HEK293 (cell line): ENCODE measurements around the gene NDUFS1.

Source experiments
- CTCF ChIA-PET: fragments of 350-600 bp; formaldehyde crosslinking; extraction: SDS; loops from one replicate; lab custom pipeline; 2021; ENCODE audit warnings: antibody characterized with exemption; lab: Yijun Ruan, JAX
- POLR2A ChIA-PET: fragments of 300-600 bp; formaldehyde crosslinking; extraction: SDS; loops from one replicate; lab custom pipeline; 2020; ENCODE audit warnings: antibody characterized with exemption, inconsistent platforms; lab: Yijun Ruan, JAX
- H3K27ac ChIP-seq: fragments of 200-500 bp; sonication (Bioruptor generic); 2 replicates; pipeline ENCODE4 v1.5.1; 2014; ENCODE audit warnings: low read depth, low read length, control low read depth, inconsistent platforms; ENCODE audit errors: extremely low read depth
- H3K36me3 ChIP-seq, 2 experiments: fragments of 200-500 bp in 1 of 2; sonication (Bioruptor generic) in 1 of 2; 1 replicate in 1 of 2; 2 replicates in 1 of 2; pipeline ENCODE4 v1.5.1; 2014 to 2017; ENCODE audit warnings: inconsistent platforms in 2 of 2, low read length in 2 of 2; ENCODE audit not compliant: control insufficient read depth in 2 of 2, insufficient read depth in 1 of 2
- H3K4me1 ChIP-seq: fragments of 200-500 bp; sonication (Bioruptor generic); 2 replicates; pipeline ENCODE4 v1.5.1; 2014; ENCODE audit warnings: mild to moderate bottlenecking, low read length, inconsistent platforms; ENCODE audit not compliant: control insufficient read depth, insufficient read depth
- H3K4me3 ChIP-seq: 2 replicates; pipeline ENCODE4 v1.5.1; 2011; ENCODE audit warnings: low read depth, mild to moderate bottlenecking, control low read depth, low read length, moderate library complexity
- H3K9me3 ChIP-seq: fragments of 200-500 bp; sonication (Bioruptor generic); 2 replicates; pipeline ENCODE4 v1.5.1; 2014; ENCODE audit warnings: low read depth, low read length, inconsistent platforms; ENCODE audit not compliant: control insufficient read depth, insufficient read depth
- GLIS2 ChIP-seq: fragments of 450-650 bp; formaldehyde crosslinking; IDR thresholded peaks from 2 replicates; pipeline ENCODE4 v1.5.1; 2016; ENCODE audit warnings: missing biosample characterization, missing genetic modification characterization
- KLF9 ChIP-seq: fragments of 450-650 bp; formaldehyde crosslinking; IDR thresholded peaks from 2 replicates; pipeline ENCODE4 v1.5.1; 2016; ENCODE audit warnings: missing biosample characterization, missing genetic modification characterization, low read depth
- PATZ1 ChIP-seq: fragments of 450-650 bp; formaldehyde crosslinking; IDR thresholded peaks from 2 replicates; pipeline ENCODE4 v1.5.1; 2016; ENCODE audit warnings: missing biosample characterization, missing genetic modification characterization
- PRDM2 ChIP-seq: fragments of 450-650 bp; formaldehyde crosslinking; IDR thresholded peaks from 2 replicates; pipeline ENCODE4 v1.5.1; 2016; ENCODE audit warnings: missing biosample characterization, missing genetic modification characterization, borderline replicate concordance
- SALL2 ChIP-seq: fragments of 450-650 bp; formaldehyde crosslinking; IDR thresholded peaks from 2 replicates; pipeline ENCODE4 v1.5.0; 2017; ENCODE audit warnings: missing biosample characterization, mild to moderate bottlenecking, missing genetic modification characterization, borderline replicate concordance
- SP2 ChIP-seq: fragments of 450-650 bp; formaldehyde crosslinking; IDR thresholded peaks from 2 replicates; pipeline ENCODE4 v1.5.1; 2016; ENCODE audit warnings: missing biosample characterization, missing genetic modification characterization
- SP7 ChIP-seq: fragments of 450-650 bp; formaldehyde crosslinking; IDR thresholded peaks from 2 replicates; pipeline ENCODE4 v1.5.1; 2016; ENCODE audit warnings: missing biosample characterization, missing genetic modification characterization
- ZBTB6 ChIP-seq: fragments of 450-650 bp; formaldehyde crosslinking; IDR thresholded peaks from 2 replicates; pipeline ENCODE4 v1.5.1; 2017; ENCODE audit warnings: missing biosample characterization, missing genetic modification characterization
- ZBTB8A ChIP-seq: fragments of 450-650 bp; formaldehyde crosslinking; IDR thresholded peaks from 2 replicates; pipeline ENCODE4 v1.5.1; 2016; ENCODE audit warnings: missing biosample characterization, missing genetic modification characterization
- ZFP3 ChIP-seq: fragments of 450-650 bp; formaldehyde crosslinking; IDR thresholded peaks from 2 replicates; pipeline ENCODE4 v1.5.1; 2016; ENCODE audit warnings: low read depth, missing biosample characterization, missing genetic modification characterization
- ZNF10 ChIP-seq: fragments of 450-650 bp; formaldehyde crosslinking; IDR thresholded peaks from 2 replicates; pipeline ENCODE4 v1.5.1; 2017; ENCODE audit warnings: missing biosample characterization, missing genetic modification characterization
- ZNF146 ChIP-seq: fragments of 450-650 bp; formaldehyde crosslinking; IDR thresholded peaks from 2 replicates; pipeline ENCODE4 v1.5.1; 2016; ENCODE audit warnings: missing biosample characterization, missing genetic modification characterization
- ZNF155 ChIP-seq: fragments of 450-650 bp; formaldehyde crosslinking; IDR thresholded peaks from 2 replicates; pipeline ENCODE4 v1.5.1; 2016; ENCODE audit warnings: missing biosample characterization, missing genetic modification characterization
- ZNF24 ChIP-seq: fragments of 450-650 bp; formaldehyde crosslinking; IDR thresholded peaks from 2 replicates; pipeline ENCODE4 v1.5.1; 2016; ENCODE audit warnings: missing biosample characterization, missing genetic modification characterization
- ZNF335 ChIP-seq: fragments of 450-650 bp; formaldehyde crosslinking; conservative IDR thresholded peaks from 2 replicates; pipeline ENCODE4 v1.5.1; 2016; ENCODE audit warnings: missing biosample characterization, missing genetic modification characterization
- ZNF354C ChIP-seq: fragments of 450-650 bp; formaldehyde crosslinking; IDR thresholded peaks from 2 replicates; pipeline ENCODE4 v1.5.1; 2016; ENCODE audit warnings: missing biosample characterization, missing genetic modification characterization, low read depth, borderline replicate concordance
- ZNF398 ChIP-seq: fragments of 450-650 bp; formaldehyde crosslinking; IDR thresholded peaks from 2 replicates; pipeline ENCODE4 v1.5.1; 2017; ENCODE audit warnings: missing biosample characterization, missing genetic modification characterization
- ZNF433 ChIP-seq: fragments of 450-650 bp; formaldehyde crosslinking; IDR thresholded peaks from 2 replicates; pipeline ENCODE4 v1.5.1; 2016; ENCODE audit warnings: missing biosample characterization, missing genetic modification characterization, low read depth
- ZNF510 ChIP-seq: fragments of 450-650 bp; formaldehyde crosslinking; IDR thresholded peaks from 2 replicates; pipeline ENCODE4 v1.5.1; 2018; ENCODE audit warnings: mild to moderate bottlenecking, missing genetic modification characterization, missing biosample characterization; ENCODE audit not compliant: insufficient replicate concordance
- ZNF561 ChIP-seq: fragments of 450-650 bp; IDR thresholded peaks from 2 replicates; pipeline ENCODE4 v1.5.1; 2018; ENCODE audit warnings: missing biosample characterization, missing genetic modification characterization, borderline replicate concordance
- ZNF624 ChIP-seq: fragments of 450-650 bp; formaldehyde crosslinking; IDR thresholded peaks from 2 replicates; pipeline ENCODE4 v1.5.1; 2017; ENCODE audit warnings: missing biosample characterization, missing genetic modification characterization
- ZNF707 ChIP-seq: fragments of 450-650 bp; formaldehyde crosslinking; IDR thresholded peaks from 2 replicates; pipeline ENCODE4 v1.5.1; 2016; ENCODE audit warnings: missing biosample characterization, missing genetic modification characterization
- ZNF792 ChIP-seq: fragments of 450-650 bp; formaldehyde crosslinking; IDR thresholded peaks from 2 replicates; pipeline ENCODE4 v1.5.1; 2016; ENCODE audit warnings: missing biosample characterization, missing genetic modification characterization
- ZSCAN30 ChIP-seq: fragments of 450-650 bp; IDR thresholded peaks from 2 replicates; pipeline ENCODE4 v1.5.1; 2018; ENCODE audit warnings: missing biosample characterization, mild to moderate bottlenecking, missing genetic modification characterization, moderate library complexity

The NDUFS1 gene

GRCh38 chr2:206198677-206199076 lies 39.4 kb upstream of the NDUFS1 start:
- H3K36me3 ChIP-seq, result no peaks in the 10 kb centered on the region
- POLR2A ChIA-PET, result no interaction called here
- CTCF ChIA-PET, result no interaction called here

GRCh38 chr2:206193671-206194357 lies 34.6 kb upstream of the NDUFS1 start:
- H3K4me1 ChIP-seq, result no peaks in the 10 kb centered on the region; the same call in 1 of the 2 replicates
- H3K4me3 ChIP-seq, result no peak overlapping the region
- H3K27ac ChIP-seq, result no peak overlapping the region
- no peak for TF ChIP-seq ZNF155
- no peak for TF ChIP-seq ZBTB8A (tag by site-specific recombination)
- no peak for TF ChIP-seq ZNF624
- TF ChIP-seq ZBTB6 (tag by site-specific recombination), result no peak
- no peak for TF ChIP-seq ZFP3 (tag by site-specific recombination)
- TF ChIP-seq SP7 (tag by site-specific recombination), result no peak
- no peak for TF ChIP-seq ZNF433 (tag by site-specific recombination)
- TF ChIP-seq ZNF561, result no peak
- TF ChIP-seq SP2 (tag by site-specific recombination), result no peak
- no peak for TF ChIP-seq ZNF510 (tag by site-specific recombination)
- TF ChIP-seq KLF9 (tag by site-specific recombination), result no peak
- TF ChIP-seq PRDM2, result no peak
- TF ChIP-seq GLIS2 (tag by site-specific recombination), result no peak
- no peak for TF ChIP-seq ZNF146 (tag by site-specific recombination)
- H3K36me3 ChIP-seq, result no peaks in the 10 kb centered on the region
- ChIA-PET POLR2A (no interaction called here), CTCF (no interaction called here)
- no peaks in the 10 kb centered on the region for H3K9me3 ChIP-seq

More at GRCh38 chr2:206198677-206199076, 39.4 kb upstream of the NDUFS1 start:
- TF ChIP-seq ZNF792 (tag by site-specific recombination), result no peak
- TF ChIP-seq PATZ1, result no peak
- no peak for TF ChIP-seq ZNF354C (tag by site-specific recombination)
- no peak for TF ChIP-seq ZSCAN30 (tag by site-specific recombination)
- TF ChIP-seq ZNF10 (tag by site-specific recombination), result no peak
- no peak for TF ChIP-seq ZNF24 (tag by site-specific recombination)
- no peak for TF ChIP-seq SALL2 (tag by site-specific recombination)
- no peak for TF ChIP-seq ZNF707 (tag by site-specific recombination)
- no peak for TF ChIP-seq ZNF398
- TF ChIP-seq ZNF335 (tag by site-specific recombination), result no peak
- no peak for TF ChIP-seq ZBTB8A (tag by site-specific recombination)
- no peaks in the 10 kb centered on the region; the same call in 1 of the 2 replicates for H3K4me1 ChIP-seq
- no peak overlapping the region for H3K4me3 ChIP-seq
- no peaks in the 10 kb centered on the region for H3K9me3 ChIP-seq
- no peak overlapping the region for H3K27ac ChIP-seq
